GM18867 (cell line): ENCODE measurements around the gene SEC14L2.
"Not testable (repeated sequence)": the region's sequence is repeated elsewhere in the genome, so short reads cannot be mapped to it uniquely, and the experiment has no call there.

ENCODE experiments used
- ATAC-seq: cut with Tn5 transposase; IDR thresholded peaks from one replicate; pipeline ENCODE4 v1.9.1; 2021; ENCODE audit warnings: mild to moderate bottlenecking, moderate library complexity; ENCODE audit not compliant: unreplicated experiment

The SEC14L2 gene

DNA sequence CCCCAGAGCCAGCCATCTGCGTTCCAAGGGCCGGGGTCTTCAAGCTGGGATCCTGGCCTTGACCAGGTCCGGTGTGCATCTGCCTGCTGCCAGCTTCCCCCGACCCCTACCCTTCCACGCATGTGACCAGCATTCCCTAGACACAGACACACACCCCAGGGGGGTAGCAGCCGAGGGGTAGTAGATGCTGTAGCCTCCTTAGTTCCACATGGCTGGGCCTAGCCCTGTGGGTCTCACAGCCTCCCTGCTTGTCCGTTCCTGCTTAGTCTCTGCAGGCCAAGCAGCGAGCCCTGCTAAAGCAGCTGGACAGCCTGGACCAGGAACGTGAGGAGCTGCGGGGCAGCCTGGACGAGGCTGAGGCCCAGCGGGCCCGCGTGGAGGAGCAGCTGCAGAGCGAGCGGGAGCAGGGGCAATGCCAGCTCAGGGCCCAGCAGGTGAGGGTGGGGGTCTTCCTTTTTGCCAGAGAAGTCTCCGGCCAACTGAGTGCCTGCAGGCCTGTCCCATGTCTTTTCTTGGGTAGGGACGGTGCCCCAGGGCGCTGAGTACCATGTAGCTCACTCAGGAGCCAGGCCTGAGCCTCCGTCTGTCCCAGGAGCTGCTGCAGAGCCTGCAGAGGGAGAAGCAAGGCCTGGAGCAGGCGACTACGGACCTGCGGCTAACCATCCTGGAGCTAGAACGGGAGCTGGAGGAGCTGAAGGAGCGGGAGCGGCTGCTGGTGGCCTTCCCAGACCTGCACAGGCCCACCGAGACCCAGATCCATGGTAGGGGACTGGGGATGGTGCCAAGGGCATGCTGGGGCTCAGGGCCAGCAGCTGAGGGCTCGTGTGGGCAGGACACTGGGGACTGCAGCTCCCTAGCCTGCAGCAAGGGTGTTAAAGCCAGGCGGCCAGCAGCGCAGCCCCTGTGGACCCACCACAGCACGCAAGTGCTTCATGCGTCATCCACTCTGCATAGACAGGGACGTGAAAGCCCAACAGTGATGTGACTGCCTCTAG lies 23.2 kb upstream of the SEC14L2 start:
- ATAC-seq = no peak

DNA sequence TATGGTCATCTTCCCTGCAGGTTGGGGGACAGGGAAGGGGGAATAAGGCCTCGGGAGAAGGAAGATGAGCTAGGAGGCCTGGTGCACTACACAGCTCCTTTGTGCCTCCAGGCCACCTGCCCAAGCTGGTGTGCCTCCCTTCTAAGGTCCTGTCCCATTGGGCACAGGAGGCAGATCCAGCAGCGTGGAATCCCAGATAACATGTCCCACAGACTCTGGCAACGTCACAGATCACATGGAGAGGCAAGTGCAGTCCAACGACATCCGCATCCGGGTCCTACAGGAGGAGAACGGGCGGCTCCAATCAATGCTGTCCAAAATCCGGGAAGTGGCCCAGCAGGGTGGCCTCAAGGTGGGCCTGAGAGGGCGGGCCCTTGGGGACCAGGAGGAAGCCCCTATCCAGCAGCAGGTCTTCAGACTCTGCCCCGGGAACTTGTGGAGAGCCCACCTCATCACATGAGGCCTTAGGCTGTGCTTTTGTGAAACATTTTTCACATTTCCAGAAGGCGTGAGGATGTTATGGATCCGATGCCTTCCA lies 21.4 kb upstream of the SEC14L2 start:
- no peak for ATAC-seq

DNA sequence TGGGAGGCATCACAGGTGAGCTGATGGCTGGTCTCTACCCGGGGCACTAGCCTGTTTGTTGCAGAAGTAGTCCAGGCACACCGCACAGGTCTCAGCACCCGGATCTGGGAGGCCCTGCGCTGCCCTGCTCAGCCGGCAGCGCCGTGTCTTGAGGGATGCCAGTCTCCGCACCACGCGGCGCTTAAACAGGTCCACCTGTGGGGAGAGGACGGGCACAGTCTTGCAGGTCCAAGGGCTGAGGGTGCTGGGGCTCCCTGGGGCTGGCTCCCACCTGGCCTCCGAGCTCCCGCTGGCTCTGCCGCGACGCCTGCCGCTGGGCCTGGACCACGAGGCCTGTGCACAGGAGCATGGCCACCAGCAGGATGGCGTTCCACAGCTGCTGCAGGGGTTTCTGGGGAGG lies 16.8 kb upstream of the SEC14L2 start:
- no peak for ATAC-seq

DNA sequence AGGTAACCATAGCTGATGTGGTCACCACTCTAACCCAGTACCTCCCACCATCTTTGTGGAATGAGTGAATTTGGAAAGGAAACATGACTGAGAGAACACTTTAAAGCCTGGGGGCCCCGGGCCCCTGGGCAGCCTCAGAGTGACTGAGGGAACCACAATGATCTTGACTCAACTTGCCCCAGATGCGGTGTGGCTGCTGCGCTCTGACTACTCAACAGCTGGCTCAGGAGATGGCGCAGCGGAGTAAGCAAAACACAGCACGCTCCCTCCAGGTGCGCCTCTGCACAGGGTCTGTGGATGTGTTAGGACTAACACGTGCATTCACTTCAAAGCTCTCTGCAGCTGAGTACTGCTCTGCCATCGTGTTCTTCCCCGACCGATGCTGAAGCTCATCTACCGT lies 15.6 kb upstream of the SEC14L2 start:
- ATAC-seq = no peak

DNA sequence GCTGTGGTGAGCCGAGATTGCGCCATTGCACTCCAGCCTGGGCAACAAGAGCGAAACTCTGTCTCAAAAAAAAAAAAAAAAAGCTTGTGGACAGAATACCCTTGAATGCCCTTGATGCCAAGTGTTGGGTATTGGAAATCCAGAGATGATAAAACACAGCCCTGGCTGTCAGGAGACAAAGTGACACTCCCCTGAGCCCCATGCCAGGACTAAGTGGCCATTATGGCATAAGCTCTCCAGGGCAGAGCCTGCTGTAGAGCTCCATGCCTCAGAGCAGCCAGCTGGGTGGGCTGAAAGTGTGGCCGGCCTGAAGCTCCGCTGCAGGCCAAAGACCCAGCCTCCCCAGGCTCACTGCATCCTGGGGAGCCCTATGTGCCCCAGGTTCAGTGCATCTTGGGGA lies 14.5 kb upstream of the SEC14L2 start:
- no peak for ATAC-seq

DNA sequence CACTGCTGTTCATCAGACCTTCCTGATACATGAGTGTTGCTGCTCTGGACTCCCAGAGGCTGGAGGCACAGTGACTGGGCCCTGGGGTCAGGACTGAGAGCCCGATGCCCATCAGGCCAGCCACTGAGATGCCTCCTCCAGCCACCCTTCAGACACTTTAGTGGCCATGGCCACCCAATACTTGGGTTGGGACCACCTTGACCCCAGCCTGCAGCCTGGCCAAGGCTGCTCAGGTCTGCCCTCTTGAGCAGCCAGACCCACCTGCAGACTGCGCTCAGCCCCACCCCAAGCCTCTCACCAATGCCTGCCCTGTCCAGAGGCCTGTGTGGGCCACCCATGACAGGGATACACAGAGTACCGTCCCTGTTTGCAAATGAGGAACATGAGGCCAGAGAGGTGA lies 13.8 kb upstream of the SEC14L2 start:
- ATAC-seq = no peak

DNA sequence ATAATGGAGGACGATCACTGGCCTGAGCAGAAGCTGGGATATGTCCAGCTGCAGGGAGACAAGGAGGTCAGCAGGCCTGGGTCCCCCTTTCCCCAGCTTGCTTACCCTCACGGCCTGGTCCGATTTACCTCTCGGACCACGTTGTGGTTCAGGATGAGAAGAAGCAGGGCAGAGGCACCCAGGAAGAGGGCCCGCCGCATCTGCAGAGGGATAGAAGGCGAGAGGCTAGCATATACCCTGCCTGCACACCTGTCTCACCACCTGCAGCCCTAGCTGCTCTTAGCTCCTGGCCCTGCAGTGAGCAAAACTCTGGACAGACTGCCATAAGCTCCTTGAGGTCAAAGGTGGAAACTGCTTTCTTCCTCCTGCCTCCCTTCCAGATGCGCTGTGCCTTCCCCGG lies 10.9 kb upstream of the SEC14L2 start:
- ATAC-seq = no peak

DNA sequence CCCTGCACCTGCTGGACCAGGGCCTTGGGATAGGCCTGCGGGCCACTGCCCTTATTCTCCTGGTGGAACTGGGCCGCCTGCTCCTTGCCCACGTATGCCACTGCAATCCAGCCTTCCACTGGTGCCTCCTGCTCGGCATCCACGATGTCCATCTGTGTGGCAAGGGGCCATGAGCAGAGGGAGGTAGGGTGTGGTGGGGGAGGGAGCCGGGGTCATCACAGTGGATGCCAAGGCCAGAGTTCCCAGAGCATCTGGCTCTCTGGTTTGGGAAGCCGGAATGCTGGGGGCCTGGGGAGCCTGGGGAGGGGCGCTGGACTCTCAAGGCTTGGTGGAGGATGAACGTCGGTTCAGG lies 10.2 kb upstream of the SEC14L2 start:
- ATAC-seq = no peak

DNA sequence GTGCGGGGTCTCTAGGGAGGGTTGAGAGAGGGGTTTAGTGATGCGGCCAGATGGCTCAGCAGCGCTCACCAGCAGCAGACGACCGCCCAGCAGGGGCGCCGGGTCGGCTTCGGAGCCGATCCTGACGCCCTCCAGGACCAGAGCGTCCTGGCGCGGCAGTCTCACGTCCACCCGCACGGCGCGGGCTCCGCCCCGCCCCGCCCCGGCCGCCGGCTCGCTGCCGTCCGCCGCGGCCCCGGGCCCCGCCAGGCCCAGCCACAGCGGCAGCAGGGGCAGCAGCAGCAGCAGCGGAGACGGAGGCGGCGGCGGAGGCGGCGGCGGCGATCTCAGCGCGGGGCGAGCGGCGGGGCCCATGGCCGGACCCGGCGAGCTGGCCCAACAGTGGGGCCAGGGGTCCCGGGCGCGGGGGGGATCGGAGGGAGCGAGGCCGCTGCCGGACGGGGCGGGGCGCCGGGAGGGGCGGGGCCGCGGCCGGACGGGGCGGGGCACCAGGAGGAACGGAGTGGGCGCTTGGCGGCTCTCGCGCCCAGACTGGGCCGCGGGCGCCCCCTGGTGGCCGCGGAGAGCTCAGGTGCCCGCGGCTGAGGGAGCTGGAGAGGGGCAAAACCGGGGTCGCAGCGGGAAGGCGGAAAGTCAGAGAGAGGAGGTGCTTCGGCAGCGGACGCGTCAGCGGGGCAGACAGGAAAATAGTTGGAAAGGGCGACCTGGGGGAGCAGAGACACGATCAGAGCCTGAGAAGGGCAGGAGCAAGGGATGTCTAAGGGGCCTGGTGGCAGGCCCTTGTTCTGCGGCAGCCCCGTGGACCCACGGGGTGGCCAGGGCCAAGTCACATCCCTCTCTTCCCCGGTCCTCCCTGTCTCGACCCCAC lies 9.6 kb upstream of the SEC14L2 start, which contains the start of gene RNF215:
RNF215 (minus strand) TSS at position 452 of the 868 bp plus-strand sequence; CDS start at position 354, 98 bp downstream.
- peak; percentile 74 for ATAC-seq

DNA sequence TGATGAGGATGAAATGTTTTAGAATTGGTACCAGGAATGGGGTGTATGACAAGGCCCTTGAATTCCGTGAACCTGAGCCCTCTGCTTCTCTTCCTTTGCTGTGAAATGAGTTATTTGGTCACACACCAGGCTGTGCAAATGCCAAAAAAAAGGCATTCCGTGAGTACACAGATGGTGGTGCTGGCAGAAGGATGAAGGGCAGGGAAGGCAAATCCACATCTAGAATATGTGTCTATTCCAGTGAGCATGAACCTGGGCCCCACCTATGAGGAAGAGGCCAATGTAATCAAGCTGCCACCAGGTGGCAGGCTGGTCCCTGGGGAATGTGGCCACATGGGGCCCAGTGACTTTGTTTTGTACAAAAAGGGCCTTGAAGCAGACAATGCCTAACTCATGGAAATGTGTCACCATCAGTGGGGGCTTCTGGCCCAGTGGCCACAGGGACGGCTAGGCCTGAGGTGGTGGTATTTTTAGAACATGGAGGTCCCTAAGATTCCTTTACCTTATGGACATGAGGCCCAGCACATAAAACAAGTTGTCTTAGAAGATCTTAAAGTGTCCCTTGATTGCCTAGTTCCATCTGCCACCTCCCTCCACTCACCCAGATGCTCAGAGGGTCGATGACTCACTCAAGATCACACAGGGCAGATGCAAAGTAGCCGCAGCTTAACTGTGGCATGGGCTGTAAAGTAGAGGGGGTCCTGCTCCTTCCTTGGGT lies 5.7 kb upstream of the SEC14L2 start:
- ATAC-seq = no peak

DNA sequence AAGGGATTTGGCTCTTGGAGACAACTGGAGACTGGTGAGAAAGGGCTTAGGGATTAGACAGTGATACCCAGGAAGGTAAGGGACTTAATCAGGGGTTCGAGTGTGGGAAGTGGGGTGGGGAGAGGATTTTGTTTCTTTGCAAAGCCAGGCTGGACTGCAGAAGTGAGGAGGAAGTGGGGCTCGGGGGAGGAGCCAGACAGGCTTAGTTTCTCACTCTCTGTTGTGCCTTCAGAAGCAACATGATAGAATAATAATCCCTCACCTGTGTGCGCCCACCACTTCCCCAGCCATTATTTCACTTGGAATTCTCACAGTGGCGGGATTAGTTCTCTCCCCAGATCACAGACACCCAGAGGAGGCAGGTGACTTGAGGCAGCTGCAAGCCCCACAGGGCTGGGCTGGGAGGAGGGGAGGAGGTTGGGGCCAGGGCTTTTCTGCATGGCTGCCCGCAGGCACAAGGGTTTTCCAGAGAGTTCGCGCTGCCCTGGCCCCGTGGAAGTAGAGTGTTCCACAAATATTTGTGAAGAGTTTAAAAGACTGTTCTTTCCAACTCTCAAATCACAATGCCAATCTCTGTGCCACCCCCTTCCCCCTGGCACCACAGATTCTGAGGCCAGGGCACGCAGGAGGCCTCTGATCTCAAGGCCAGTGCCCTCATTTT lies 4.0 kb upstream of the SEC14L2 start:
- ATAC-seq = no peak

DNA sequence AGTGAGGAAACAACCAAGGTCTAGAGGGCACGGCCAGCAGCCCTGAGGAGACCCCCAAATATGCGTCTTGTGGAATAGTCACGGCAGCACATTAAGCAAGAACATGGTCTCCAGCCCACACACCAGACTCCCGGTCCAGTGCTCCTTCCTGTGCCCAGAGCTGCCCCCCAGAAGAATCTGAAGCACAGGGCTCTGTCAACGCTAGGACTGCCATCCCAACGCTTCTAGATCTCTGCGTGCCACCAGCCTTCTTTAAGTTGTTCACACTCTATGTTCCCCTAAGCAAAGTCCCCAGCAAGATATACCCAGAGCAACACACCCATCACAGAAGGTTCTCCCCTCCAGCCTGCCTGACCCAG lies 3.5 kb upstream of the SEC14L2 start:
- ATAC-seq = no peak

DNA sequence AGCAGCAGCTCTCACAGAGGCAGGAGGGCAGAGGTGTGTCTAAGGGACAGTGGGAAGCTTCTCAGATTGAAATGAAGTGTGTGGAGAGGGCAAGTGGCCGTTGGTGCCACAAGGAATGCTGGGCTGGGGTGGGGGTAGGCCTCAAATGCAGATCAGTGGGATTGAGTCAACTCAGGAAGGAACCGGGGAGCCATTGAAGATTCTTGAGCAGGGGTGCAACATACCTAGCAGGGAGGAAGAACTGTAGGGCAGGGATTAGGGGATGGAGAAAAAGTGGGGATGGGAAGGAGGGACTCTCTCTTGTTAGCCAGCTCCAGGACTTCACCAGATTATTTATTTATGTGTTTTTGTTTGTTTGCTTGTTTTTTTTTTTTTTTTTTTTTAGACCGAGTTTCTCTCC lies 2.9 kb upstream of the SEC14L2 start:
- ATAC-seq = no peak

DNA sequence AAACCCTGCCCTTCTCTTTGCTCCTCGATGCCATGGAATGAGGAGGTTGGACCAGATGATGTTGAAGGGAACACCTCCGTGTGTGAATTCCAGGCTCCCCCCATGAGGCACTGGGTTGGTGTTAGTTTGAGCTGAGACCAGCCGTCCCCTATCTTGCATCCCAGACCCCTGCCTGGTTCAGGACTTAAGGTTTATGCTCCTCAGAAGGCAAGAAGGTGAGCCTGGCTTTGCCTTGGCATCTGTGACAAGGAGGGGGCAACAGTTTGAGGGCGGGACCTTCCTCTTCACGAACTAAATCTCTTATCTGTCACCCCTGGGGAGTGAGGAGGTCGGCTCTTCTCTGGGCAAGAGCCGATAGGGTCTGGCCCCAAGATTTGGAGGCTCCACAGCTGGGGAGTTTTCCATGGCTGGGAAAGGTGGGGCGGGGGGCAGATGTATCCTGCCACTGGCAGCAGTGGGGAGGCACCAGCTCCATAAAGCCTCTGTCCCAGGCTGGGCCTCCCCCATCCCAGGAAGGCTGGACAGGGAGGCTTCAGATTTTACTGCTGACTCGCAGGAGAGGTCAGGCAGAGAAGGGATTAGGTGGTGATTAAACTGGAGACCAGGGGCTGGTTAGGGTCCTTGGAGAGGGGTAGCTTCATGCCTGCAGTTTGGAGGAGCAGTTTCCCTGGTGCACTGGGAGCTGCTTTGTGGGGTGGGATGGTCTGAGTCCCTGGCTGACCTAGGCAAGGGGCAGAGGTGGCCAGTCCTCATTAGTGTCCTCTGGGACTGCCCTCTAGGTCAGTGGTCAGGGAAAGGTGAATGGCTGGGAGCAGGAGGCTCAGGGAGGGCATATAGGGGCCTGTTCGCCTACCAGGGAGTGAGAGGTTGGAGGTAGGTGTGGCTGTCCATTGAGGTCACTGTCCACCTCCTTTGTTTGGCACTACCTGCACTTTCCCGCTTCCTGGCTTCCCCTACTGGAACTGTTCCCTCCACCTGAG lies 1.1 kb downstream of the SEC14L2 start:
- no peak for ATAC-seq

DNA sequence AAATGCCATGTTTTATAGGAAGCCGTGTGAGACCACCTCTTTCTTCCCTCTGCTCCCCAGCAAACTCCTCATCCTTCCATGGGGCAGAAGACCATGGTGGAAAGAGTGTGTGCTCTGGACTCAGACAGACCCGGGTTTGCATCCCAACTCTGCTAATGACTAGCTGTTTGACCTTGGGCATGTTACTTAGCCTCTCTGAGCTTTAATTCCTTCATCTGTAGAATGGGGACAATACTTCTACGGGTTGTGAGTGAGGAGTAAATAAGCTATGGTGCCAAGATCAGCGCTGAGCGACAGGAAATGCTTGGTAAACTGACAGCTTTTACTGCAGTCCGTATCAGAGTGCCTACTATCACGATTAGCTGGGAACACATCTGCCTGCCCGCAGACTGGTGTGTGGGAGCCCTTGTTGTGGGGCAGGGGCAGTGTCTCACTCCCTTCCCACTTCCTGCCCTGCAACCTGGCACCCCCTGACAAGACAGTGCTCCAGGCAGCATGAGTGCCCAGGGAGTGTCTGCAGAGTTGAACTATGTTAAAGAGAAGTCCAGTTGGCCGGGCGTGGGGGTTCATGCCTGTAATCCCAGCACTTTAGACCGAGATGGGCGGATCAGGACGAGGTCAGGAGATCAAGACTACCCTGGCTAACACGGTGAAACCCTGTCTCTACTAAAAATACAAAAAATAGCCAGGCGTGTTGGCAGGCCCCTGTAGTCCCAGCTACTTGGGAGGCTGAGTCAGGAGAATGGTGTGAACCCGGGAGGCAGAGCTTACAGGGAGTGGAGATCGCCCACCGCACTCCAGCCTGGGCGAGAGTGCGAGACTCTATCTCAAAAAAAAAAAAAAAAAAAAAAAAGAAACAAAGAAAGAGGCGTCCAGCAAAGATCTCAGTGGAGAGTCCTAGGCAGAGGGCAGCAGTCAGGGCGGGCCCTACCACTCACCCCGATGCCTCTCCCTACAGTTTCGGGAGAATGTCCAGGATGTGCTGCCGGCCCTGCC lies 2.2 kb downstream of the SEC14L2 start:
- no peak for ATAC-seq

DNA sequence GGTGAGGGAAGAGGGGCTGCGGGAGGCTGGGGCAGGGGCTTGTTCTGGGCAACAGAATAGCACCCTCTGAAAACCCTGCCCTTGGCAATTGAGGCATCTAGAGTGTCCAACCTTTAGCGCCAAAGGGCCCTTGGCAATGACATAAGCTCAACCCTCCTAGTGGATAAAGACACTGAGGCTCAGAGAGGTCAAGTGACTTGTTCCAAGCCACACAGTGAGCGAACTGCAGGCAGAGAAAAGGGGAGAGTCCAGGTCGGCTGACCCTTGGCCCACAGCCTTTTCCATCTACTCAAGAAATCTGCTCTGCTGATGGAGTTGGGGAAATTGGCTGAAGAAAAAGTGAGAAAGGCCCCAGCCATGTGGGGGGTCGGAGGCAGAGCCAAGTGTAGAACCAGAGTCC lies 2.9 kb downstream of the SEC14L2 start:
- no peak for ATAC-seq

DNA sequence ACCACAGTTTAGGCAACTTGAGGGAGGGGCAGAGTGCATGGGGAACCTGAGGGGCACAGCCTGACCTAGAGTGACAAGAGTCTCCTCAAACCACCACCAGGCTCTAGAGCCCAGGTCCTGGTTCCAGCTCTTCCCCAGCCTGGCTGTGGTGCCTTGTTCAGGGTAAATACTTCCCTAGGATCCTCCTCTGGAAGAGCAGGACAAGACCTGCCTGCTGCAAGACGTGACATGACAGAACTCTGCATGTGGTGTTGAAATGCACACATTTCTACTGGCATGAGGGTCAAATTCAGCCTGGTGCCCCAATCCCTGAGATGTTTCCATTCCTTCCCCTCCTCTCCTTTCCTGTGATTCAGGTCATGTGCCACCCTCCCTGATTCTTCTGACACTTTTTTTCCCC lies 3.3 kb downstream of the SEC14L2 start:
- no peak for ATAC-seq

DNA sequence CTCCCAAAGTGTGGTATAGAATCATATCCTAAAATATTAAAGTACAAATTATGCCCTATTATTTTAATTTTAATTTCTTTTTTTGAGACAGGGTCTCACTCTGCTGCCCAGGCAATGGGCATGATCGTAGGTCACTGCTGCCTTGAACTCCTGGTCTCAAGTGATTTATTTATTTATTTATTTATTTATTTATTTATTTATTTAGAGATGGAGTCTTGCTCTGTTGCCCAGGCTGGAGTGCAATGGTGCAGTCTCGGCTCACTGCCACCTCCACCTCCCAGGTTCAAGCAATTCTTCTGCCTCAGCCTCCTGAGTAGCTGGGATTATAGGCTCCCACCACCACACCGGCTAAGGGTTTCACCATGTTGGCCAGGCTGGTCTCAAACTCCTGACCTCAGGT lies 4.2 kb downstream of the SEC14L2 start:
- ATAC-seq = not testable (repeated sequence)
